ENCODE results near the gene TPST1.
"Not testable (repeated sequence)": the region's sequence is repeated elsewhere in the genome, so short reads cannot be mapped to it uniquely, and the experiment has no call there.

TPST1 gene

DNA sequence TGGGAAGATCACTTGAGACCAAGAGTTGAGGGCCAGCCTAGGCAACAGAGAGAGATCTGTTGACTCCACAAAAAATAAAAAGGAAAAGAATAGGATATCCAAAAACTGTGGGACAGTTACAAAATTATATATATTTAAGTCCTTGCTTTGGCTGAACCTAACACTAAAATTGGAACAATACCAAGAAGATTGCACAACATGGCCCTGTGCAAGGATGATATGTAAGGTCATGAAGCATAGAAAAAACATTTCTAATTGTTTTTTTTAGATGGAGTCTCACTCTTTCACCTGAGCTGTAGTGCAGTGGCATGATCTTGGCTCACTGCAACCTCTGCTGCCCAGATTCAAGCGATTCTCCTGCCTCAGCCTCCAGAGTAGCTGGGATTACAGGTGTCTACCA, 139.0 kb downstream of the TPST1 start:
- no peak for DNase-seq

GRCh38 chr7:66348531-66348930, 143.4 kb downstream of the TPST1 start:
- DNase-seq: no peak

DNA sequence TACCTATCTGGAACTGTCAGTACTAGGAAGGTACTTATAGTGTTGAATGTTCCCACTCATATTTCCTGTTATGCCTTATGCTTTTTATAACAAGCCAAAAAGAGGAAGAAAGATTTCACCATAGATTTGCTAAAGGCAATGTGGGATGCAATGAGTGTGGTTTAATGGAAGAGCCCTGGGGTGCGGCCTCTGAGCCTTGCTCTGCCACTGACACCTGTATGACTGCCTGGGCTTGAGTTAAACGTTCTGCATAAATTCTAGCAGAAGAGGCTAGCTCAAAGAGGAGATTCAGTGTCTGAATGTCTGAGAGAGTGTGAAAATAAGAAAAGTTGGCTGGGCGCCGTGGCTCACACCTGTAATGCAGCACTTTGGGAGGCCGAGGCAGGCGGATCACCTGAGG, 143.8 kb downstream of the TPST1 start:
- DNase-seq: no peak

- DNase-seq: no peak
These were observed 146.9 kb downstream of the TPST1 start for GRCh38 chr7:66352071-66352470.

DNA sequence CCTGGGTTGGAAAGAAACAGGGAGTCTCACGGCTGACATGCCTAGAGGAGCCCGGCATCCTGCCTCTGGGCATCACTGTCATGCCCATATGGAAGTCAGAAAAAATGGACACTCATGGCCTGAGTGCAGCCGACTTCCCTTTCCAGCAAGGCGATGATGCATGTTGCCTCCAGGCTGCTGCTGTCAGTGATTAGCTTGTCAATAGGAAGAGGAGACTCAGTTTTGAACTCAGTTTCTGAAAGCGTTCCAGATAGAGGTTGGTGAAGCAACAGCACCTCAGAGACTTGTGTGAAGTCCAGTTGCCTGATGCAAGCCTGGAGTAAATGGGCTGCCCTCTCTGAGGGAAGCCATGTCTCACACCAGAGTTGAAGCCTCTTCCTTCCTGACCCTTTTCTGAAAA, 148.4 kb downstream of the TPST1 start:
- DNase-seq: no peak

- DNase-seq: no peak
These were observed 150.6 kb downstream of the TPST1 start for GRCh38 chr7:66355756-66356155.

GRCh38 chr7:66356277-66356721, 151.2 kb downstream of the TPST1 start:
- no peak for DNase-seq

DNA sequence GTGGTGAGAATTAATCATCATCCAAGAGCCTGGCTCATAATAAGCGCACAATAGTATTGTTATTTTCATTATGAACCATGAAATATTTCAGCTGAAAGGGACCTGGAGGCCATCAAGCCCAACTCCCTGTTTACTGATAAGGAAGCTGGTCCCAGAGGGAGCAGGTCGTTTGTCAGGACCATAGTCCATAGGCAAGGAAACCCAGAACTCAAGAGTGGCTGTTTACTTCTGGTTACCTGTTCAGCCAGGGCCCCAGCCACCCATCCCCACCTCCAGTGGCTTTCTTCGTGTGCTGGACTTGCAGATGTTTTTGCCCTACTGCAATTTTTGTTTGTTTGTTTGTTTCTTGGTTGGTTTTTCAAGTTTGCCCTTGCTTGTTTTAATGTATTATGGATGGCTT, 152.0 kb downstream of the TPST1 start:
- DNase-seq: no peak

DNA sequence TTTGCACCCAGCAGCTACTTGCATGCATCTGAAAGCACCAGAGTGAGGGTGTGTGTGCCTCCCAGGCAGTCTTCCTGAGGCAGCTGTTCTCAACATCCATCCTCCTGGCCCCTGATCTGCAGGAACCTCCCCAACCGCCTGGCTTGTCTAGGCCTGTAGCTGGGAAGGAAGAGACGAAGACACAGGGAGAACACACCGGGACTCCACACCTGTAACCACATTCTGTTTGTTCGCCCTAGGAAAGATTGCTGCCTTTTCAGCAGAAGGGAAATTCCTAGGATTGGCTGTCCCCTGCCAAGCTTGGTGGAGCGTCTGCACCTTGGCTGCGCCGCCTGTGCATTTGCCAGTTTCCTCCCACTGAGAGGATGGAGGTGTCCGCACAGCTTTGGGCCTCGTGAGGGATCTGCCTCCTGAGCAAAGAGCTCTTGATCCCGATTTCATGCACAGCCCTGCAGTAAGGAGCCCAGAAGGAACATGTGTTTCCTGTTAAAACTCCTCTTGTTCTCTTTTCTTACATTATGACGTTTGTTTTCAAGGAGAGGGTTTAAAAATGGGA, 154.6 kb downstream of the TPST1 start:
- no peak for DNase-seq

- DNase-seq: no peak
These were observed 157.0 kb downstream of the TPST1 start for GRCh38 chr7:66362136-66362535.

- no peak for DNase-seq
These were observed 158.5 kb downstream of the TPST1 start for GRCh38 chr7:66363635-66364034.

DNA sequence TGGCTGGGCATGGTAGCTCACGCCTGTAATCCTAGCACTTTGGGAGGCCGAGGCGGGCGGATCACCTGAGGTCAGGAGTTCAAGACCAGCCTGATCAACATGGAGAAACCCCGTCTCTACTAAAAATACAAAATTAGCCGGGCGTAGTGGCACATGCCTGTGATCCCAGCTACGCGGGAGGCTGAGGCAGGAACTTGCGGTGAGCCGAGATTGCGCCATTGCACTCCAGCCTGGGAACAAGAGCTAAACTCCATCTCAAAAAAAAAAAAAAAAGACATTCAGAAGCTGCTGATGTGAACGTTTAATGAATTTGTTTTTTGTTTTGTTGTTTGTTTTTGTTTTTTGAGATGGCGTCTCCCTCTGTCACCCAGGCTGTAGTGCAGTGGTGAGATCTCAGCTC, 159.9 kb downstream of the TPST1 start:
- not testable (repeated sequence) for DNase-seq

- no peak for DNase-seq
These were observed 166.1 kb downstream of the TPST1 start for GRCh38 chr7:66371096-66371824.

DNA sequence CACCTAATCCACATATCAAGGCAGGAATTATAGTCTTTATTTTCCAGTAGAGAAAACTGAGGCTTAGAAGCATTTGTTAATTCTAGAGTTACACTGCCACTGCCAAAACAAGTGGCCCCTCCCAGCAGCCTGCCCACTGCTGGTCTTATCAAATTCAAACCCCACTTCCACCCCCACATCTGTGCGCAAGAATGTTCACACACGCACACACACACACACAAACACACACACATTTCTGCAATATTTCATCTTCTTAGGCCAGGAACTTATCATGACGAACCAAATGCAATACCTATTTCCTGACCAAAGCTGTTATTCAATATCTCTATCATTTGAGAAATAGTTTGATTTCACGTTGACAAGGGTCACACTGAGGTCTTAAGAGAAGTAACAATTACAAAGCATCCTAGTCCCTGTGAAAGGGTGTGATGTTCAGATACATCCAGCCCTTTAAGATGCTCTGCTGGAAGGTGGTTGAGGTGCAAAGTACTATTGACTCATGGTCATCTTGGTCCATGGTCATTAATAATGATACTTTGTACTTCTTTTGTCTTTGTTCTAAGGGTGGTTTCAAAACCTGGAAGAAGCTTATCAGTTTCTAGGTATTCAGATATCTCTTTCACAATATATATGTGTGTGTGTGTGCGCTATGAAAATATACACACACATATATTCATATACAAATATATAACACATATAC, 169.2 kb downstream of the TPST1 start:
- not testable (repeated sequence) for DNase-seq

DNA sequence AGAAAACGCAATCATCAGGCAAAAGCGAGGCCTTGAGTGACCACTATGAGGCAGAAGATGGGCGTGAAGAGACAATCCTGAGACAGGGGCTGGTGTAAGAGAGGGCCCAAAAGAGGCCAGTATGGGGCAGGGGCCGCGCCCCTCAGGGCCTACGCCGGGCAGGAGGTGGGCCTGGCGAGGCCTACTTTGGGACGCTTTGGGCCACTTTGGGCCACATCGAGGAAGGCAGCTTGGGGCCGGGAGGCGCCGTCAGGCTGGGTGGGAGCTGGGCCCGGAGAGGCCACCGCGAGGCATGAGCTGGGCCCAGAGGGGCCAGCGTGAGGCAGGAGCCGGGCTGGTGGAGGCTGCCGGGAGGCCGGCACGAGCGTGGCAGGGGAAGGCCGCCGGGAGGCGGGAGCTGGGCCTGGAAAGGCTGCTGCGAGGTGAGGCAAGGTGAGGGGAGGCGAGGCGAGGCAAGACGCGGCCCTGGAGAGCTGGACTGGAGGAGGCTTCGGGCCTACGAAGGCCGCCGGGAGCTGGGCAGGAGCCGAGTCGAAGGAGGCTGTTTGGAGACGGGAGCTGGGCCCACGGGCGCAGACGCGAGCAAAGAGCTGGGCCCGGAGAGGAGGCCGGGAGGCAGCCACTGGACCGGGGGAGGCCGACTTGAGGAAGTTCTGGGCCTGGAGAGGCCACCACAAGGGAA, 171.3 kb downstream of the TPST1 start:
- DNase-seq: no peak

- DNase-seq: no peak
These were observed 171.9 kb downstream of the TPST1 start for GRCh38 chr7:66377045-66377444.

- no peak for DNase-seq
These were observed 172.6 kb downstream of the TPST1 start for GRCh38 chr7:66377714-66378113.

- no peak for DNase-seq
These were observed 174.5 kb downstream of the TPST1 start for GRCh38 chr7:66379542-66380160.

GRCh38 chr7:66380272-66380888, 175.2 kb downstream of the TPST1 start:
- no peak for DNase-seq

- not testable (repeated sequence) for DNase-seq
These were observed 177.2 kb downstream of the TPST1 start for GRCh38 chr7:66382182-66382923.

- DNase-seq: not testable (repeated sequence)
These were observed 180.2 kb downstream of the TPST1 start for GRCh38 chr7:66385191-66385905.
